H9 (cell line): Measurements from ENCODE around the gene SOHLH2. TPM values are rescaled to one million over a fixed set of nuclear protein-coding genes. Genes with fewer than 3 reads are reported as not detected.

Experiments
- DNase-seq: peaks from one replicate; pipeline ENCODE4 v3.0.0-alpha.2; 2017
- H2AFZ ChIP-seq: one replicate; pipeline ENCODE4 v1.6.1; 2013; ENCODE audit warnings: mild to moderate bottlenecking, low read length, control low read depth, moderate library complexity
- H2AK5ac ChIP-seq: 2 replicates; pipeline ENCODE4 v1.6.1; 2013; ENCODE audit warnings: low read length, control low read depth, mixed read lengths; ENCODE audit not compliant: insufficient read length
- H2BK120ac ChIP-seq: one replicate; pipeline ENCODE4 v1.6.1; 2013; ENCODE audit warnings: low read depth, mild to moderate bottlenecking, low read length, control low read depth, inconsistent platforms; ENCODE audit not compliant: poor library complexity, severe bottlenecking
- H2BK12ac ChIP-seq: 2 replicates; pipeline ENCODE4 v1.6.1; 2013; ENCODE audit warnings: low read length, control low read depth, mixed read lengths, low read depth; ENCODE audit not compliant: insufficient read length
- H2BK15ac ChIP-seq: 2 replicates; pipeline ENCODE4 v1.6.1; 2013; ENCODE audit warnings: low read depth, low read length, control low read depth
- H2BK20ac ChIP-seq: one replicate; pipeline ENCODE4 v1.6.1; 2013; ENCODE audit warnings: low read depth, mild to moderate bottlenecking, low read length, control low read depth, inconsistent platforms; ENCODE audit not compliant: poor library complexity, severe bottlenecking
- H2BK5ac ChIP-seq: 2 replicates; pipeline ENCODE4 v1.6.1; 2013; ENCODE audit warnings: low read length, control low read depth, mixed read lengths; ENCODE audit not compliant: insufficient read length
- H3K14ac ChIP-seq: 2 replicates; pipeline ENCODE4 v1.6.1; 2013; ENCODE audit warnings: low read length, control low read depth; ENCODE audit not compliant: insufficient read depth
- H3K18ac ChIP-seq: 2 replicates; pipeline ENCODE4 v1.6.1; 2013; ENCODE audit warnings: low read depth, mild to moderate bottlenecking, mixed read lengths, low read length, control low read depth; ENCODE audit not compliant: insufficient read length
- H3K23ac ChIP-seq: 2 replicates; pipeline ENCODE4 v1.6.1; 2013; ENCODE audit warnings: low read length, control low read depth, mixed read lengths, low read depth; ENCODE audit not compliant: insufficient read length
- H3K23me2 ChIP-seq: 2 replicates; pipeline ENCODE4 v1.6.1; 2013; ENCODE audit warnings: low read depth, mild to moderate bottlenecking, mixed read lengths, low read length, control low read depth; ENCODE audit not compliant: insufficient read length, poor library complexity, severe bottlenecking
- H3K27ac ChIP-seq: 2 replicates; pipeline ENCODE4 v1.5.1; 2013; ENCODE audit warnings: low read length, control low read depth, mixed read lengths, low read depth; ENCODE audit not compliant: insufficient read length
- H3K27me3 ChIP-seq: 2 replicates; pipeline ENCODE4 v1.6.1; 2013; ENCODE audit warnings: low read length, control low read depth, inconsistent platforms; ENCODE audit not compliant: insufficient read depth
- H3K4ac ChIP-seq: 2 replicates; pipeline ENCODE4 v1.6.1; 2013; ENCODE audit warnings: low read depth, mild to moderate bottlenecking, control low read depth, inconsistent platforms, low read length, moderate library complexity
- H3K4me1 ChIP-seq: 2 replicates; pipeline ENCODE4 v1.6.1; 2013; ENCODE audit warnings: low read length, control low read depth, inconsistent platforms; ENCODE audit not compliant: insufficient read depth
- H3K4me2 ChIP-seq: 2 replicates; pipeline ENCODE4 v1.6.1; 2013; ENCODE audit warnings: low read length, control low read depth, mixed read lengths; ENCODE audit not compliant: insufficient read length, insufficient read depth
- H3K56ac ChIP-seq: 2 replicates; pipeline ENCODE4 v1.6.1; 2013; ENCODE audit warnings: low read depth, mild to moderate bottlenecking, mixed read lengths, low read length, control low read depth; ENCODE audit not compliant: insufficient read length
- H3K79me1 ChIP-seq: 2 replicates; pipeline ENCODE4 v1.6.1; 2013; ENCODE audit warnings: low read depth, mild to moderate bottlenecking, moderate library complexity, low read length, control low read depth, inconsistent platforms; ENCODE audit not compliant: insufficient read depth, poor library complexity, severe bottlenecking
- H3K79me2 ChIP-seq: 2 replicates; pipeline ENCODE4 v1.6.1; 2013; ENCODE audit warnings: low read length, control low read depth, inconsistent platforms; ENCODE audit not compliant: insufficient read depth
- H3K9ac ChIP-seq: 2 replicates; pipeline ENCODE4 v1.6.1; 2013; ENCODE audit warnings: low read length, control low read depth, mixed read lengths; ENCODE audit not compliant: insufficient read length; ENCODE audit errors: extremely low read depth
- H3K9me3 ChIP-seq: one replicate; pipeline ENCODE4 v1.6.1; 2013; ENCODE audit warnings: low read depth, low read length, inconsistent platforms; ENCODE audit not compliant: control insufficient read depth
- H3T11ph ChIP-seq: one replicate; pipeline ENCODE4 v1.6.1; 2013; ENCODE audit warnings: mild to moderate bottlenecking, low read length, control low read depth, inconsistent platforms
- H4K20me1 ChIP-seq: one replicate; pipeline ENCODE4 v1.6.1; 2013; ENCODE audit not compliant: control insufficient read depth, insufficient read length, insufficient read depth
- H4K5ac ChIP-seq: 2 replicates; pipeline ENCODE4 v1.6.1; 2013; ENCODE audit warnings: low read depth, mild to moderate bottlenecking, mixed read lengths, low read length, control low read depth; ENCODE audit not compliant: insufficient read length
- H4K8ac ChIP-seq: replicated peaks from 2 replicates; pipeline ENCODE4 v1.6.1; 2013; ENCODE audit warnings: low read length, control low read depth, mixed read lengths, low read depth; ENCODE audit not compliant: insufficient read length
- H4K91ac ChIP-seq: 2 replicates; pipeline ENCODE4 v1.6.1; 2013; ENCODE audit warnings: low read depth, mild to moderate bottlenecking, moderate library complexity, mixed read lengths, low read length, control low read depth; ENCODE audit not compliant: insufficient read length
- H3K27ac Mint-ChIP-seq, 3 experiments: 2 replicates in 2 of 3; 3 replicates in 1 of 3; pipeline ENCODE4 v1.8.0; 2020 to 2021; ENCODE audit warnings: mixed read lengths in 3 of 3, mild to moderate bottlenecking in 1 of 3, moderate library complexity in 1 of 3
- H3K27me3 Mint-ChIP-seq: 2 replicates; pipeline ENCODE4 v1.8.0; 2021; ENCODE audit warnings: low read depth, mild to moderate bottlenecking, moderate library complexity, mixed read lengths
- H3K36me3 Mint-ChIP-seq, 3 experiments: 2 replicates in 2 of 3; 3 replicates in 1 of 3; pipeline ENCODE4 v1.8.0; 2020 to 2021; ENCODE audit warnings: low read depth in 3 of 3, mixed read lengths in 3 of 3; ENCODE audit not compliant: insufficient read depth in 1 of 3
- H3K4me1 Mint-ChIP-seq, 2 experiments: 2 replicates each; pipeline ENCODE4 v1.8.0; 2020; ENCODE audit warnings: mixed read lengths in 2 of 2
- H3K4me3 Mint-ChIP-seq, 2 experiments: 2 replicates in 1 of 2; 3 replicates in 1 of 2; pipeline ENCODE4 v1.8.0; 2020 to 2021; ENCODE audit warnings: mild to moderate bottlenecking in 2 of 2, mixed read lengths in 2 of 2, moderate library complexity in 1 of 2
- H3K9me3 Mint-ChIP-seq, 2 experiments: 2 replicates in 1 of 2; 3 replicates in 1 of 2; pipeline ENCODE4 v1.8.0; 2020; ENCODE audit warnings: mild to moderate bottlenecking in 2 of 2, mixed read lengths in 2 of 2, moderate library complexity in 1 of 2
- WGBS: extraction: QIAGEN DNeasy Blood & Tissue Kit; methylation state at CpG from one replicate; pipeline ENCODE4 v1.1.7; 2013; ENCODE audit warnings: missing lambda C conversion rate, low lambda C conversion rate, mixed read lengths; ENCODE audit not compliant: insufficient read length; ENCODE audit errors: extremely low coverage; 5-methylcytosine and 5-hydroxymethylcytosine counted together
- total RNA-seq: library from RNA; stranded (reverse); gene quantifications from 2 replicates; pipeline ENCODE4 v1.2.1, GENCODE V29; 2021
- TF ChIP-seq, protein P1 (sequence below): fragments of 200-600 bp; sonication (generic); conservative IDR thresholded peaks from 3 replicates; pipeline ENCODE4 v1.8.0; 2021; ENCODE audit warnings: antibody characterized with exemption, mild to moderate bottlenecking

Gene SOHLH2
- total RNA-seq, 1 experiment from 2014 or later = 1.3 TPM

DNA sequence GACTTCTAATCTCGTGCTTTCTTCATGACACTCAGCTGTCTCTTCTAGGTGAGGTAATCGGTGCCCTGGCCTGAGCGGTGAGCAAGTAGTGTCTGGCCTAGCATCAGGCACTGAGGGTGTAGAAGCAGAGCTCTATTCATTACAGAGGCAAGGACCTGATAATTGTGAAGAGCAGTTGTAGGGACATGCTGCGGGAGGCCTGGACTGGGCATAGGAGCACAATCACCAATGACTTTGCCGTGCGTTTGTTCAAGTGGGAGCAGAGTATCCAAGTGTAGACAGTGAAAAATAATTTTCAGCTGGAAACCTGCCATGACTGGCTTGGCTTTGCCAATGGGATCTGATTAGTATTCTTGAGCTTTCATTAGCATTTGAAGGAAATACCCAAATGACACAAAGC lies 51.1 kb downstream of the SOHLH2 start:
- Histone ChIP-seq H3K14ac (no peak overlapping the region), H3K27ac (no peak overlapping the region), H2BK12ac (no peak overlapping the region), H3K4ac (no peak overlapping the region), H3K79me2 (no peaks in the 10 kb centered on the region), H2BK15ac (no peak overlapping the region), H3K4me2 (no peak overlapping the region), H3K18ac (no peak overlapping the region), H3T11ph (no peak overlapping the region), H3K56ac (no peak overlapping the region), H2AFZ (no peak overlapping the region), H3K23ac (no peak overlapping the region), H2BK20ac (no peak overlapping the region), H3K9me3 (no peaks in the 10 kb centered on the region), H3K9ac (no peak overlapping the region), H4K5ac (no peak overlapping the region), H4K8ac (no peak overlapping the region), H4K20me1 (no peaks in the 10 kb centered on the region), H2AK5ac (no peak overlapping the region), H3K27me3 (no peaks in the 10 kb centered on the region), H3K23me2 (no peaks in the 10 kb centered on the region), H2BK120ac (no peak overlapping the region), H3K79me1 (no peaks in the 10 kb centered on the region), H2BK5ac (no peak overlapping the region), H3K4me1 (peaks cover 3% of the 10 kb centered on the region; the same call in 1 of the 2 replicates), H4K91ac (no peak overlapping the region)
- no peak for DNase-seq
- Mint-ChIP-seq H3K4me1 (peaks cover 11 to 13% of the 10 kb centered on the region in 2 experiments), H3K9me3 (no peaks in the 10 kb centered on the region), H3K4me3 (no peak overlapping the region), H3K27ac (peak overlapping the region in 1 of 3 experiments; percentile 36; a peak in 1 of 7 replicates), H3K36me3 (no peaks in the 10 kb centered on the region), H3K27me3 (no peaks in the 10 kb centered on the region)
- TF ChIP-seq, protein P1, sequence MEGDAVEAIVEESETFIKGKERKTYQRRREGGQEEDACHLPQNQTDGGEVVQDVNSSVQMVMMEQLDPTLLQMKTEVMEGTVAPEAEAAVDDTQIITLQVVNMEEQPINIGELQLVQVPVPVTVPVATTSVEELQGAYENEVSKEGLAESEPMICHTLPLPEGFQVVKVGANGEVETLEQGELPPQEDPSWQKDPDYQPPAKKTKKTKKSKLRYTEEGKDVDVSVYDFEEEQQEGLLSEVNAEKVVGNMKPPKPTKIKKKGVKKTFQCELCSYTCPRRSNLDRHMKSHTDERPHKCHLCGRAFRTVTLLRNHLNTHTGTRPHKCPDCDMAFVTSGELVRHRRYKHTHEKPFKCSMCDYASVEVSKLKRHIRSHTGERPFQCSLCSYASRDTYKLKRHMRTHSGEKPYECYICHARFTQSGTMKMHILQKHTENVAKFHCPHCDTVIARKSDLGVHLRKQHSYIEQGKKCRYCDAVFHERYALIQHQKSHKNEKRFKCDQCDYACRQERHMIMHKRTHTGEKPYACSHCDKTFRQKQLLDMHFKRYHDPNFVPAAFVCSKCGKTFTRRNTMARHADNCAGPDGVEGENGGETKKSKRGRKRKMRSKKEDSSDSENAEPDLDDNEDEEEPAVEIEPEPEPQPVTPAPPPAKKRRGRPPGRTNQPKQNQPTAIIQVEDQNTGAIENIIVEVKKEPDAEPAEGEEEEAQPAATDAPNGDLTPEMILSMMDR = no peak
- no CpG with 5 or more reads among the region's 6 CpGs for WGBS
